ENCODE measurements around the gene PTPRR. TPM values are rescaled to one million over a fixed set of nuclear protein-coding genes. Genes with fewer than 3 reads are reported as not detected.
A peak's percentile ranks its signal among the peaks of the same experiment; 100 is the strongest.

PTPRR gene
- total and polyA plus RNA-seq, 10 donors: 0.41 to 2.7 (median 1.5) TPM

DNA sequence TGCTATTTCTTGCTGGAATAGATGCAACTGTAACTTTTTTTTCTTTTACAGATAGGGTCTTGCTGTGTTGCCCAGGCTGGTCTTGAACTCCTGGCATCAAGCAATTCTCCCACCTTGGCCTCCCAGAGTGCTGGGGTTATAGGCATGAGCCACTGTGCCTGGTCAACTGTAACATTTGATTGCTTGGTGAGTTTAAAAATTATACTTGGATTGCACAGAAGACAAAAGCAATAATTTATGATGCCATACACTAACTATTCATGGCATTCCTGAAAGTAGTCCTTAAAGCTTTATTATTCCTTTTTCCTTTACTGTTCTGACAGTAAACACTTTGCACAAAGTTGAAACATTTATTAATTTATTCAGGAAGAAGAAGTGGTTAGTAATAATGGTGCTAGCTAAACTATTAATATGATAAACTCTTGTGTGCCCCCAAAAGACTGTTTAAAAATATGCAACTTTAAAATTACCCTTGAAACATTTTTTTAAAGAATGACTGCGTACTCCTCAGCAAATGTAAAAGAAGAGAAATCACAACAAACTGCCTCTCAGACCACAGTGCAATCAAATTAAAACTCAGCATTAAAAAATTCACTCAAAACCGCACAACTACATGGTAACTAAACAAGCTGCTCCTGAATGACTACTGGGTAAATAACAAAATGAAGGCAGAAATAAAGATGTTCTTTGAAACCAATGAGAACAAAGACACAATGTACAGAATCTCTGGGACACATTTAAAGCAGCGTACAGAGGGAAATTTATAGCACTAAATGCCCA is 291.6 kb downstream of the PTPRR start:
- Histone ChIP-seq H3K27me3 (replicated peaks in 1 of 7) (no peaks in the 10 kb centered on the region), H3K4me3 (peak overlapping the region in 2 of 8 donors; percentile 30 to 40), H3K9me3 (no peaks in the 10 kb centered on the region), H3K36me3 (no peaks in the 10 kb centered on the region), H3K27ac (peak overlapping the region in 5 of 8 donors; percentile 17 to 45 (median 39)), H3K4me1 (no peaks in the 10 kb centered on the region)
- no peak for DNase-seq
- TF ChIP-seq POLR2A (IDR thresholded peaks at IDR 0.05) (no peak), POLR2AphosphoS5 (IDR thresholded peaks at IDR 0.05) (no peak)
- TF ChIP-seq, protein P1, sequence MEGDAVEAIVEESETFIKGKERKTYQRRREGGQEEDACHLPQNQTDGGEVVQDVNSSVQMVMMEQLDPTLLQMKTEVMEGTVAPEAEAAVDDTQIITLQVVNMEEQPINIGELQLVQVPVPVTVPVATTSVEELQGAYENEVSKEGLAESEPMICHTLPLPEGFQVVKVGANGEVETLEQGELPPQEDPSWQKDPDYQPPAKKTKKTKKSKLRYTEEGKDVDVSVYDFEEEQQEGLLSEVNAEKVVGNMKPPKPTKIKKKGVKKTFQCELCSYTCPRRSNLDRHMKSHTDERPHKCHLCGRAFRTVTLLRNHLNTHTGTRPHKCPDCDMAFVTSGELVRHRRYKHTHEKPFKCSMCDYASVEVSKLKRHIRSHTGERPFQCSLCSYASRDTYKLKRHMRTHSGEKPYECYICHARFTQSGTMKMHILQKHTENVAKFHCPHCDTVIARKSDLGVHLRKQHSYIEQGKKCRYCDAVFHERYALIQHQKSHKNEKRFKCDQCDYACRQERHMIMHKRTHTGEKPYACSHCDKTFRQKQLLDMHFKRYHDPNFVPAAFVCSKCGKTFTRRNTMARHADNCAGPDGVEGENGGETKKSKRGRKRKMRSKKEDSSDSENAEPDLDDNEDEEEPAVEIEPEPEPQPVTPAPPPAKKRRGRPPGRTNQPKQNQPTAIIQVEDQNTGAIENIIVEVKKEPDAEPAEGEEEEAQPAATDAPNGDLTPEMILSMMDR (IDR thresholded peaks at IDR 0.05 in 8 of 11, conservative IDR thresholded peaks at IDR 0.05 in 3 of 11): no peak
- intact Hi-C loops (cut with DNase I; ENCODE audit: low total_unique reads): no loop called here
- WGBS, 5 donors: 72 to 79% (median 73%) methylated on average over 3 of the region's 3 CpGs

DNA sequence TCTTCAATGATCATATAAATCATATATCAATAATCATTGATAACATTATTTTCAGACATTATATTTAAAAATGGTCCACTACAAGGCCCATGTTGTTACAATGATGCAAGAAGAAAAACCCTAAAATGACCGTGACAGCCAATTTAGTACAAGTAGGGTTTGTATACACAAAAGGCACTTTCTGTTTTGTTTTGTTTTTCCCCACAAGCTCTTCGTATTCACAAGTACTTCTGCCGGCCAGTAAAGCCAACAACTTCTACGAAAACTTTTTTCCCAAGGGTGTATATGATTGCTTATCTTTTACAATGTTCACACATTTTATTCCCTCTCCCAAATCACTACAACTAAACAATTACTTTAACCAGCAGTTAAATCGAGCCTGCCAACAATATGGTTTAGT is 292.9 kb downstream of the PTPRR start:
- Histone ChIP-seq H3K4me1 (no peaks in the 10 kb centered on the region), H3K9me3 (no peaks in the 10 kb centered on the region), H3K27ac (peak overlapping the region in 6 of 8 donors; percentile 1 to 45 (median 31)), H3K36me3 (no peaks in the 10 kb centered on the region), H3K4me3 (peak overlapping the region in 4 of 8 donors; percentile 1 to 40 (median 22)), H3K27me3 (replicated peaks in 1 of 7) (no peaks in the 10 kb centered on the region)
- TF ChIP-seq, protein P1 (IDR thresholded peaks at IDR 0.05 in 8 of 11, conservative IDR thresholded peaks at IDR 0.05 in 3 of 11): no peak
- TF ChIP-seq POLR2A (IDR thresholded peaks at IDR 0.05): no peak
- no peak for TF ChIP-seq POLR2AphosphoS5 (IDR thresholded peaks at IDR 0.05)
- intact Hi-C loops (cut with DNase I; ENCODE audit: low total_unique reads): no loop called here
- WGBS, 5 donors: 64 to 76% (median 72%) methylated on average over 5 of the region's 5 CpGs
- no peak for DNase-seq

DNA sequence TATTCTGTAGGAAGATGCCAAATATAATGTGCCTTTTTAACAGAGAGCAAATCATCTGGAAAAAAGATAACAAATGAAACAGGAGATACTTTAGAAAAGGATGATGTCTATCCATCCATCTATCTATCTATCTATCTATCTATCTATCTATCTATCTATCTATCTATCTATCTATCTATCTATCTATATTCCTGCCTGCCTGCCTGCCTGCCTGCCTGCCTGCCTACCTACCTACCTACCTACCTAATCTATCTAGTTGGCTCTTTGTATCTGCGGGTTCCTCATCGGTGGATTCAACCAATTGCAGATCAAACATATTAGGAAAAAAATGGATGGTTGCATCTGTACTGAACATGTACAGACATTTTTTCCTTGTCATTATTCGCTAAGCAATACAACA is 294.4 kb downstream of the PTPRR start:
- DNase-seq: no peak
- Histone ChIP-seq H3K36me3 (no peaks in the 10 kb centered on the region), H3K4me1 (peaks cover 0 to 3% (median 0%) of the 10 kb centered on the region in 6 donors), H3K27me3 (replicated peaks in 1 of 7) (no peaks in the 10 kb centered on the region), H3K4me3 (no peak overlapping the region), H3K9me3 (no peaks in the 10 kb centered on the region), H3K27ac (no peak overlapping the region)
- intact Hi-C loops (cut with DNase I; ENCODE audit: low total_unique reads): no loop called here
- no peak for TF ChIP-seq POLR2AphosphoS5 (IDR thresholded peaks at IDR 0.05)
- TF ChIP-seq POLR2A (IDR thresholded peaks at IDR 0.05): no peak
- TF ChIP-seq, protein P1 (IDR thresholded peaks at IDR 0.05 in 8 of 11, conservative IDR thresholded peaks at IDR 0.05 in 3 of 11): no peak
- 85 to 95% (median 90%) methylated on average over 3 of the region's 3 CpGs for WGBS, 5 donors

DNA sequence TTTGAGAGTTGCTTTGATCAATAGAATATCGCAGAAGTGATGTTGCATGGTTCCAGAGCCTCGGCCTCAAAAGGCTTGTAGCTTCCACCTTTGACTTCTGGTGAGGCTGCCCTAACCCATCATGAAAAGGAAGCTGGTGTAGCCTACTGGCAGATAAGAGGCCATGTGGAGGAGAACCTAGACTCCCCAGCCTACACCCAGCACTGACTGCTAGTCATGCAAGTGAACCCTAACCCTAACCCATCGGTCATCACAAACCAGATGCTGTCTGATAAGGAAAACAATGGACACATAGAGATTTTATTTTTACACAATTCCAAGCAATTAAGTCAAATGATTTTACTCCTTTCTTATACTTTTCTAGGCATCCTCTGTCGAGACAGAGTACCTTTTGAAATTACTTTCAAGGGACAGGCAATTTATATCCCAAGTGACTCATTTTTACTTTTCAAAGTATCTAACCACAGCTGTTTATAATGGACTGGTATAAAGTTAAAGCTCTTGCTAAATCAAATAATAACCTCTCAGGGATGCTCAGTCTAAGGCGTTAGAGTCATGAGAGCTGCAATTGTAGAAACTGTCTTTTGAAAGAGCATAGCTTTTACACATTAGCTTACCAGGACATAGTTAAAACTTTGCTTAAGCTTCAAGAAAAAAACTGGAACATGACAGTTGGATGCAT is 300.9 kb downstream of the PTPRR start:
- H3K27ac ChIP-seq: no peak overlapping the region
- H3K27me3 ChIP-seq (replicated peaks in 1 of 7): no peaks in the 10 kb centered on the region
- 74 to 87% (median 79%) methylated on average over 5 of the region's 5 CpGs for WGBS, 5 donors
- intact Hi-C loops (cut with DNase I; ENCODE audit: low total_unique reads): no loop called here
- H3K4me1 ChIP-seq: peaks cover 0 to 48% (median 9%) of the 10 kb centered on the region in 6 donors
- peaks cover 0 to 5% (median 0%) of the 10 kb centered on the region in 6 donors for H3K36me3 ChIP-seq
- no peak overlapping the region for H3K4me3 ChIP-seq
- no peaks in the 10 kb centered on the region for H3K9me3 ChIP-seq
- DNase-seq: no peak
- no peak for TF ChIP-seq POLR2A (IDR thresholded peaks at IDR 0.05)
